ENCODE data around the gene PGAM5.
"Not testable (repeated sequence)": the region's sequence is repeated elsewhere in the genome, so short reads cannot be mapped to it uniquely, and the experiment has no call there.

Gene PGAM5

GRCh38 chr12:132689227-132689626, 21.4 kb upstream of the PGAM5 start:
- no peak for DNase-seq

GRCh38 chr12:132690112-132690511, 20.5 kb upstream of the PGAM5 start:
- no peak for DNase-seq

- not testable (repeated sequence) for DNase-seq
Observed at GRCh38 chr12:132692030-132692429, 18.6 kb upstream of the PGAM5 start.

GRCh38 chr12:132694888-132695287, 15.8 kb upstream of the PGAM5 start:
- not testable (repeated sequence) for DNase-seq

- DNase-seq: no peak
Observed at GRCh38 chr12:132695431-132695830, 15.2 kb upstream of the PGAM5 start.

GRCh38 chr12:132698341-132698740, 12.3 kb upstream of the PGAM5 start:
- no peak for DNase-seq

GRCh38 chr12:132700212-132700822, 10.3 kb upstream of the PGAM5 start:
- peak; percentile 24 for DNase-seq

- no peak for DNase-seq
Observed at GRCh38 chr12:132702640-132703039, 8.0 kb upstream of the PGAM5 start.

GRCh38 chr12:132703641-132704040, 7.0 kb upstream of the PGAM5 start:
- no peak for DNase-seq

- no peak for DNase-seq
Observed at GRCh38 chr12:132707241-132707640, 3.4 kb upstream of the PGAM5 start.

- DNase-seq: no peak
Observed at GRCh38 chr12:132708150-132708549, 2.5 kb upstream of the PGAM5 start.

- DNase-seq: no peak
Observed at GRCh38 chr12:132710043-132710404, 618 bp upstream of the PGAM5 start.

- DNase-seq: no peak
Observed at GRCh38 chr12:132711080-132711843, 620 bp downstream of the PGAM5 start.

- no peak for DNase-seq
Observed at GRCh38 chr12:132713123-132713522, 2.5 kb downstream of the PGAM5 start.

GRCh38 chr12:132715874-132716273, 5.2 kb downstream of the PGAM5 start:
- DNase-seq: no peak

- no peak for DNase-seq
Observed at GRCh38 chr12:132716356-132716755, 5.7 kb downstream of the PGAM5 start.

GRCh38 chr12:132717011-132717410, 6.4 kb downstream of the PGAM5 start:
- no peak for DNase-seq

- no peak for DNase-seq
Observed at GRCh38 chr12:132717531-132718387, 7.1 kb downstream of the PGAM5 start.

- no peak for DNase-seq
Observed at GRCh38 chr12:132718644-132719043, 8.0 kb downstream of the PGAM5 start.

GRCh38 chr12:132719141-132719953, 8.7 kb downstream of the PGAM5 start:
- no peak for DNase-seq

GRCh38 chr12:132719954-132720324, 9.3 kb downstream of the PGAM5 start:
- no peak for DNase-seq

- DNase-seq: no peak
Observed at GRCh38 chr12:132720606-132721345, 10.1 kb downstream of the PGAM5 start.
